GM23248 (cell line): ENCODE results near the gene UBP1.
"Not testable (repeated sequence)": the region's sequence is repeated elsewhere in the genome, so short reads cannot be mapped to it uniquely, and the experiment has no call there.

Experiments used
- EZH2 ChIP-seq: fragments of 200-600 bp; sonication (generic); IDR thresholded peaks from 2 replicates; pipeline ENCODE4 v1.6.1; 2018; ENCODE audit warnings: antibody characterized with exemption, mild to moderate bottlenecking; ENCODE audit not compliant: insufficient read depth, poor library complexity, severe bottlenecking
- EZH2phosphoT487 ChIP-seq: fragments of 200-600 bp; sonication (generic); IDR thresholded peaks from 2 replicates; pipeline ENCODE4 v1.6.1; 2018; ENCODE audit warnings: antibody characterized with exemption, moderate library complexity, mild to moderate bottlenecking, low read depth; ENCODE audit not compliant: insufficient read depth

GRCh38 chr3:33459577-33459976, 19.4 kb upstream of the UBP1 start:
- not testable (repeated sequence) for TF ChIP-seq EZH2, EZH2phosphoT487
